GM12875 (cell line): ENCODE measurements around the gene PDE5A.

Source experiments
- H3K4me3 ChIP-seq: one replicate; pipeline ENCODE4 v1.5.1; 2011; ENCODE audit warnings: low read depth, low read length, control low read depth
- CTCF ChIP-seq: IDR thresholded peaks from 2 replicates; pipeline ENCODE4 v1.5.1; 2011; ENCODE audit warnings: low read depth, mild to moderate bottlenecking, control low read depth, inconsistent platforms, low read length, moderate library complexity, borderline replicate concordance; ENCODE audit not compliant: insufficient read depth

Gene PDE5A

GRCh38 chr4:119510395-119511149, 118.0 kb downstream of the PDE5A start:
- TF ChIP-seq CTCF = no peak

DNA sequence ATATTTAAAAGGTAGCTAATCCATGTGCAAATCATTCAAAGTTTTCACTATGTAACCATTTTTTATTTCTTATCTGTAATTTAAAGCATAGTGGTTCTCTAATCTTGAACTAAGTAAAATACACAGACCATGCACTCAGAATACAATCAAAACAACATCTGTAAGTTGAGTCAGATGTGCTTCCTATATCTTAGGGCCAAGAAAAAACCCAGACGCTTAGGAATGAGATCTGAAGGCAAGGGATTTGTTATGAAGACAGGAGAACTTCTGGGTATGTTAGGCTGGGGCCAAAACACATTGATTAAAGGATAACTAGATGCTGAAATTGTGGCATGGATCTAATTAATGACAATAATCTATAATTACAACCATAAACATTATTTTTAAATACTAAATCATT, 120.3 kb downstream of the PDE5A start:
- TF ChIP-seq CTCF = no peak
- H3K4me3 ChIP-seq = no peak overlapping the region

More at GRCh38 chr4:119510395-119511149, 118.0 kb downstream of the PDE5A start:
- H3K4me3 ChIP-seq = no peak overlapping the region

DNA sequence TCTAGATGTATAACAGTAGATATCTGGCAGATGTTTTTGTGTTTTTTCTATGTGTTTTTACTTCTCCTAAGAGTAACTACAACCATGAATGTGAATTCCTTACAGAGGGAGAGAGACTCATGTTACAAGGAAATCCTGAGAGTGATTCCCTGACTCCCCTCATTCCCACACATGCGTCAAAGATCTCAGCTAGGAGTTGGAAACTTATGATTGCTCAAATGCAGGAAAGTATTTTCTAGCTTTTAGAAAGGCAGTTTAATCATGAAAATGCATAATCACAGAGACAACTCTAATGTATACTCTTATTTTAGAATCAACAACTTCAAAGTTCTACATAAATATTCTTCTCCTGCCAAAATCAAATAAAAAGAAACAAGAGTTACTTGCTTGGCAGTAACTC, 121.8 kb downstream of the PDE5A start:
- no peak for TF ChIP-seq CTCF
- H3K4me3 ChIP-seq = no peak overlapping the region

DNA sequence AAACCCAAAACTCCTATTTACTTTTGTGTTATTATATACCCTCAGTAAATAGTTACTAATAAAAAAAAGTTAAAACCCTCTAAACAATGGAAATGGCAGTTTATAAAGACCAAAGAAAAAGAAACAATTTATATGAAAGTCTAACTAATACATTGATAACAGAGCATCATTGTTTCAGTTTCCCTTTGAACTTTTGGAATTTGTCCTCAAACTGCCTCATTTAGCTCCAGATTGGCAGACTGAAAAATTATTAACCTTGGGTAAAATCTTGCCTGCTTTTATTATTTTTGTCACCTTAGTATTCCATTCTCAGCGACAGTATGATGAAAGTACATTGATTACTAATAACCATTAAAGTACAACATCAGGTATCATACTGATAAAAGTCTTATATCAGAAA, 124.0 kb downstream of the PDE5A start:
- TF ChIP-seq CTCF = no peak
- H3K4me3 ChIP-seq = no peak overlapping the region

DNA sequence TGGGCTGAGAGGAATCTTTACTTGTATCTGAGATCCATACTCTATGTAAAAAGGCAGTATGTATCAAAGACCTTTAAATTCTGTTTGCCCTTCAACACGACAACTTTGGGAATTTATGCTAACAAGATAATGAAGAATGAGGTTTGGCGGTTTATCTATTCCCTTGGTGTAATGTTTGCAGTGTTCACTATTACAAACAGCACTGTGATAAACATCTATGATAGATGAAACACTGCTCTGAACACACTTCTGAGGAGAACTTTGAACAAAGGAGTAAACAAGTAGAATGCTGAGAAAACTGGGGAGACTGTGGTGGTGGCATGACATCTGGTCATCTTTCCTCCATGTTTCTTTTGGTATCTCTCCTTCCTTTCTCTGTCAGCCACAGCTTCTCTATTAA, 126.9 kb downstream of the PDE5A start:
- no peak overlapping the region for H3K4me3 ChIP-seq
- no peak for TF ChIP-seq CTCF

DNA sequence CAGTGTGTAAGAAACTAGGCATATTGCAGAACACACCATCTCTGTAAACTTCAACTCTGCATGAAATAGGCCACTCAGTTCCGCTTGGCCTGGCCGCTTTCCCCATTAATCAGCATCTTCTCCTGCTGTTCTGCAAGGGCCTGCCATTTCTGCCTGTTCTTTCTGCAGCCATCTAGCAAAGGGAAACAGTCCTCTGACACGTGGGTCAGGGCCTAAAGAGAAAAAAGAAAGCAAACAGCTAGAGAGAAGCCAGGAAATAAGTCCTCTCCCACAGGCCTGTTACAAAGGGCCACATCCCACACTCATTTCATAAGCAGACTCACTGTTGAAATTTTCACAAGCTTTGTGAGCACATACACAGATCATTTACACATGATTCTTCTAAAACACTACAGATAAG, 130.1 kb downstream of the PDE5A start:
- H3K4me3 ChIP-seq = no peak overlapping the region
- no peak for TF ChIP-seq CTCF

- H3K4me3 ChIP-seq = no peak overlapping the region
- TF ChIP-seq CTCF = no peak
Observed at GRCh38 chr4:119493886-119494285, 134.7 kb downstream of the PDE5A start.
